ENCODE results near the gene AURKB.

DNA sequence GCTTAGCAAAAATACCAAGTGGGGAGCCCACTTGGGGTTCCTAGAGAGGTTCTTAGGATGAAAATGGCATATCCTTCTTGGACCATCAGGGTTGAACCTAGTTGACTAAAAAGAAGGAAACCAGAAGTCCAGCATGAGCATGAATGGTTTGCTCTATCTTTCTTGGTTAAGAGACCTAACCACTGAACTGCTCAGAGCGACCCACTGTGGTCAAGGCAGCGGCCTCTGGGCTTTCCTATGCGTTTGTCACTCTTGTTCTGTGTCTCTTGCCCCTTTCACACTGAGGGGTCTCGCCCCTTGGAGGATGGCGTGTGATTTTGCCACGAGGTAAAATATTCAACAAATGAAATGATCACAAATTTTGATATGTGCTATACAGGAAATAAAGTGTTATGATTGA, 19.9 kb downstream of the AURKB start:
- TF ChIP-seq, protein P1, sequence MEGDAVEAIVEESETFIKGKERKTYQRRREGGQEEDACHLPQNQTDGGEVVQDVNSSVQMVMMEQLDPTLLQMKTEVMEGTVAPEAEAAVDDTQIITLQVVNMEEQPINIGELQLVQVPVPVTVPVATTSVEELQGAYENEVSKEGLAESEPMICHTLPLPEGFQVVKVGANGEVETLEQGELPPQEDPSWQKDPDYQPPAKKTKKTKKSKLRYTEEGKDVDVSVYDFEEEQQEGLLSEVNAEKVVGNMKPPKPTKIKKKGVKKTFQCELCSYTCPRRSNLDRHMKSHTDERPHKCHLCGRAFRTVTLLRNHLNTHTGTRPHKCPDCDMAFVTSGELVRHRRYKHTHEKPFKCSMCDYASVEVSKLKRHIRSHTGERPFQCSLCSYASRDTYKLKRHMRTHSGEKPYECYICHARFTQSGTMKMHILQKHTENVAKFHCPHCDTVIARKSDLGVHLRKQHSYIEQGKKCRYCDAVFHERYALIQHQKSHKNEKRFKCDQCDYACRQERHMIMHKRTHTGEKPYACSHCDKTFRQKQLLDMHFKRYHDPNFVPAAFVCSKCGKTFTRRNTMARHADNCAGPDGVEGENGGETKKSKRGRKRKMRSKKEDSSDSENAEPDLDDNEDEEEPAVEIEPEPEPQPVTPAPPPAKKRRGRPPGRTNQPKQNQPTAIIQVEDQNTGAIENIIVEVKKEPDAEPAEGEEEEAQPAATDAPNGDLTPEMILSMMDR (IDR thresholded peaks at IDR 0.05), result no peak
- no peak for TF ChIP-seq EZH2 (IDR thresholded peaks at IDR 0.05; ENCODE audit: borderline replicate concordance, insufficient read depth, low read depth, low read length, poor library complexity, severe bottlenecking)

Measured in B cell (primary cell).